ENCODE results near the gene P3R3URF.

Gene P3R3URF

GRCh38 chr1:46221749-46222148, 45.5 kb upstream of the P3R3URF start:
- no peak for DNase-seq
- Histone ChIP-seq H3K4me3 (ENCODE audit: low read depth, low read length) (no peak overlapping the region), H3K27ac (ENCODE audit: low read depth, low read length) (no peak overlapping the region), H3K79me1 (ENCODE audit: low read length) (no peaks in the 10 kb centered on the region), H3K27me3 (ENCODE audit: insufficient read depth, low read length) (no peaks in the 10 kb centered on the region), H3K18ac (ENCODE audit: low read length) (no peak overlapping the region), H2BK5ac (ENCODE audit: low read depth, low read length, poor library complexity) (no peak overlapping the region), H3K4me1 (ENCODE audit: control insufficient read depth in 1 of 2, insufficient read depth in 2 of 2, low read length in 2 of 2) (no peaks in the 10 kb centered on the region), H3K79me2 (ENCODE audit: control insufficient read depth, insufficient read depth, low read length, poor library complexity) (no peaks in the 10 kb centered on the region), H4K91ac (ENCODE audit: low read depth, low read length) (no peak overlapping the region), H2AFZ (ENCODE audit: insufficient read depth, low read length, poor library complexity) (no peak overlapping the region), H3K9me3 (ENCODE audit: insufficient read depth, low read depth, low read length) (no peaks in the 10 kb centered on the region), H4K12ac (ENCODE audit: low read depth, low read length) (no peak overlapping the region), H3K9ac (ENCODE audit: low read length) (no peak overlapping the region), H3K4me2 (ENCODE audit: low read length) (no peak overlapping the region), H2BK120ac (ENCODE audit: insufficient read depth, low read length, poor library complexity) (no peak overlapping the region), H3K4ac (ENCODE audit: low read depth, low read length) (no peak overlapping the region), H3K14ac (ENCODE audit: low read length) (no peak overlapping the region), H2AK5ac (ENCODE audit: low read length) (no peak overlapping the region), H4K8ac (ENCODE audit: low read depth, low read length) (no peak overlapping the region), H2BK12ac (ENCODE audit: low read length) (no peak overlapping the region), H3K23ac (ENCODE audit: low read length) (no peak overlapping the region), H3K36me3 (ENCODE audit: control insufficient read depth in 1 of 2, insufficient read depth in 2 of 2, low read length in 2 of 2) (no peaks in the 10 kb centered on the region)
- WGBS (ENCODE audit: extremely low coverage, insufficient coverage, insufficient read length) = no CpG with 5 or more reads among the region's 4 CpGs

GRCh38 chr1:46220808-46221207, 44.5 kb upstream of the P3R3URF start:
- no peaks in the 10 kb centered on the region for H3K79me2 ChIP-seq (ENCODE audit: control insufficient read depth, insufficient read depth, low read length, poor library complexity)
- H3K9me3 ChIP-seq (ENCODE audit: insufficient read depth, low read depth, low read length) = no peaks in the 10 kb centered on the region
- no peak overlapping the region for H3K23ac ChIP-seq (ENCODE audit: low read length)
- H4K91ac ChIP-seq (ENCODE audit: low read depth, low read length) = no peak overlapping the region
- no CpG with 5 or more reads among the region's 3 CpGs for WGBS (ENCODE audit: extremely low coverage, insufficient coverage, insufficient read length)
- no peaks in the 10 kb centered on the region for H3K27me3 ChIP-seq (ENCODE audit: insufficient read depth, low read length)
- H3K9ac ChIP-seq (ENCODE audit: low read length) = no peak overlapping the region
- H2BK12ac ChIP-seq (ENCODE audit: low read length) = no peak overlapping the region
- H2BK120ac ChIP-seq (ENCODE audit: insufficient read depth, low read length, poor library complexity) = no peak overlapping the region
- H3K4me1 ChIP-seq (ENCODE audit: control insufficient read depth in 1 of 2, insufficient read depth in 2 of 2, low read length in 2 of 2) = no peaks in the 10 kb centered on the region
- H3K14ac ChIP-seq (ENCODE audit: low read length) = no peak overlapping the region
- no peak overlapping the region for H3K4me3 ChIP-seq (ENCODE audit: low read depth, low read length)
- no peaks in the 10 kb centered on the region for H3K36me3 ChIP-seq (ENCODE audit: control insufficient read depth in 1 of 2, insufficient read depth in 2 of 2, low read length in 2 of 2)
- no peak overlapping the region for H4K12ac ChIP-seq (ENCODE audit: low read depth, low read length)
- no peak overlapping the region for H3K18ac ChIP-seq (ENCODE audit: low read length)
- no peak overlapping the region for H4K8ac ChIP-seq (ENCODE audit: low read depth, low read length)
- H2BK5ac ChIP-seq (ENCODE audit: low read depth, low read length, poor library complexity) = no peak overlapping the region
- H3K4ac ChIP-seq (ENCODE audit: low read depth, low read length) = no peak overlapping the region
- no peak overlapping the region for H3K27ac ChIP-seq (ENCODE audit: low read depth, low read length)
- no peak for DNase-seq
- no peak overlapping the region for H2AK5ac ChIP-seq (ENCODE audit: low read length)
- no peak overlapping the region for H2AFZ ChIP-seq (ENCODE audit: insufficient read depth, low read length, poor library complexity)
- no peaks in the 10 kb centered on the region for H3K79me1 ChIP-seq (ENCODE audit: low read length)
- H3K4me2 ChIP-seq (ENCODE audit: low read length) = no peak overlapping the region

- Histone ChIP-seq H3K79me1 (ENCODE audit: low read length) (no peaks in the 10 kb centered on the region), H2BK12ac (ENCODE audit: low read length) (no peak overlapping the region), H3K27me3 (ENCODE audit: insufficient read depth, low read length) (no peaks in the 10 kb centered on the region), H3K79me2 (ENCODE audit: control insufficient read depth, insufficient read depth, low read length, poor library complexity) (no peaks in the 10 kb centered on the region), H3K27ac (ENCODE audit: low read depth, low read length) (no peak overlapping the region), H3K14ac (ENCODE audit: low read length) (no peak overlapping the region), H3K4me1 (ENCODE audit: control insufficient read depth in 1 of 2, insufficient read depth in 2 of 2, low read length in 2 of 2) (no peaks in the 10 kb centered on the region), H3K23ac (ENCODE audit: low read length) (no peak overlapping the region), H3K4me2 (ENCODE audit: low read length) (no peak overlapping the region), H3K9ac (ENCODE audit: low read length) (no peak overlapping the region), H4K12ac (ENCODE audit: low read depth, low read length) (no peak overlapping the region), H2AFZ (ENCODE audit: insufficient read depth, low read length, poor library complexity) (no peak overlapping the region), H3K18ac (ENCODE audit: low read length) (no peak overlapping the region), H4K8ac (ENCODE audit: low read depth, low read length) (no peak overlapping the region), H2BK120ac (ENCODE audit: insufficient read depth, low read length, poor library complexity) (no peak overlapping the region), H2BK5ac (ENCODE audit: low read depth, low read length, poor library complexity) (no peak overlapping the region), H4K91ac (ENCODE audit: low read depth, low read length) (no peak overlapping the region), H3K9me3 (ENCODE audit: insufficient read depth, low read depth, low read length) (no peaks in the 10 kb centered on the region), H3K36me3 (ENCODE audit: control insufficient read depth in 1 of 2, insufficient read depth in 2 of 2, low read length in 2 of 2) (no peaks in the 10 kb centered on the region), H3K4me3 (ENCODE audit: low read depth, low read length) (no peak overlapping the region), H3K4ac (ENCODE audit: low read depth, low read length) (no peak overlapping the region), H2AK5ac (ENCODE audit: low read length) (no peak overlapping the region)
- WGBS (ENCODE audit: extremely low coverage, insufficient coverage, insufficient read length) = no CpG with 5 or more reads among the region's 18 CpGs
- no peak for DNase-seq
Observed at GRCh38 chr1:46219551-46220520, 43.5 kb upstream of the P3R3URF start.

GRCh38 chr1:46218443-46218842, 42.2 kb upstream of the P3R3URF start:
- Histone ChIP-seq H2BK120ac (ENCODE audit: insufficient read depth, low read length, poor library complexity) (no peak overlapping the region), H2BK12ac (ENCODE audit: low read length) (no peak overlapping the region), H3K9ac (ENCODE audit: low read length) (no peak overlapping the region), H3K14ac (ENCODE audit: low read length) (no peak overlapping the region), H3K36me3 (ENCODE audit: control insufficient read depth in 1 of 2, insufficient read depth in 2 of 2, low read length in 2 of 2) (no peaks in the 10 kb centered on the region), H3K23ac (ENCODE audit: low read length) (no peak overlapping the region), H4K8ac (ENCODE audit: low read depth, low read length) (no peak overlapping the region), H3K79me2 (ENCODE audit: control insufficient read depth, insufficient read depth, low read length, poor library complexity) (no peaks in the 10 kb centered on the region), H4K12ac (ENCODE audit: low read depth, low read length) (no peak overlapping the region), H2AFZ (ENCODE audit: insufficient read depth, low read length, poor library complexity) (no peak overlapping the region), H3K79me1 (ENCODE audit: low read length) (no peaks in the 10 kb centered on the region), H3K4me2 (ENCODE audit: low read length) (no peak overlapping the region), H3K4me3 (ENCODE audit: low read depth, low read length) (no peak overlapping the region), H2AK5ac (ENCODE audit: low read length) (no peak overlapping the region), H3K18ac (ENCODE audit: low read length) (no peak overlapping the region), H3K27me3 (ENCODE audit: insufficient read depth, low read length) (no peaks in the 10 kb centered on the region), H3K9me3 (ENCODE audit: insufficient read depth, low read depth, low read length) (no peaks in the 10 kb centered on the region), H3K27ac (ENCODE audit: low read depth, low read length) (no peak overlapping the region), H3K4ac (ENCODE audit: low read depth, low read length) (no peak overlapping the region), H3K4me1 (ENCODE audit: control insufficient read depth in 1 of 2, insufficient read depth in 2 of 2, low read length in 2 of 2) (no peaks in the 10 kb centered on the region), H4K91ac (ENCODE audit: low read depth, low read length) (peak overlapping the region; percentile 0), H2BK5ac (ENCODE audit: low read depth, low read length, poor library complexity) (no peak overlapping the region)
- DNase-seq = no peak
- no CpG with 5 or more reads among the region's 8 CpGs for WGBS (ENCODE audit: extremely low coverage, insufficient coverage, insufficient read length)
